ENCODE measurements around the gene KRT39. TPM values are rescaled to one million over a fixed set of nuclear protein-coding genes. Genes with fewer than 3 reads are reported as not detected.
A peak's percentile ranks its signal among the peaks of the same experiment; 100 is the strongest.

The KRT39 gene
- total and polyA plus RNA-seq, 2 of the 13 experiments (the other 11 are each of a cell fraction or from before 2014, with no cell fraction given) = 0.07 to 1.2 TPM

GRCh38 chr17:40956401-40957254 lies 10.1 kb downstream of the KRT39 start (continued):
- TF ChIP-seq ZBTB40 (IDR thresholded peaks at IDR 0.05) = no peak
- TF ChIP-seq ZBTB40 (CRISPR knock-in tag; IDR thresholded peaks at IDR 0.05) = peak; percentile 53; the same call in 1 of the 2 replicates
- peak; percentile 99 for TF ChIP-seq IKZF5 (CRISPR knock-in tag; IDR thresholded peaks at IDR 0.05)
- TF ChIP-seq, protein P1, sequence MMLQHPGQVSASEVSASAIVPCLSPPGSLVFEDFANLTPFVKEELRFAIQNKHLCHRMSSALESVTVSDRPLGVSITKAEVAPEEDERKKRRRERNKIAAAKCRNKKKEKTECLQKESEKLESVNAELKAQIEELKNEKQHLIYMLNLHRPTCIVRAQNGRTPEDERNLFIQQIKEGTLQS (CRISPR knock-in tag; IDR thresholded peaks at IDR 0.05) = peak; percentile 91
- TF ChIP-seq, protein P2, sequence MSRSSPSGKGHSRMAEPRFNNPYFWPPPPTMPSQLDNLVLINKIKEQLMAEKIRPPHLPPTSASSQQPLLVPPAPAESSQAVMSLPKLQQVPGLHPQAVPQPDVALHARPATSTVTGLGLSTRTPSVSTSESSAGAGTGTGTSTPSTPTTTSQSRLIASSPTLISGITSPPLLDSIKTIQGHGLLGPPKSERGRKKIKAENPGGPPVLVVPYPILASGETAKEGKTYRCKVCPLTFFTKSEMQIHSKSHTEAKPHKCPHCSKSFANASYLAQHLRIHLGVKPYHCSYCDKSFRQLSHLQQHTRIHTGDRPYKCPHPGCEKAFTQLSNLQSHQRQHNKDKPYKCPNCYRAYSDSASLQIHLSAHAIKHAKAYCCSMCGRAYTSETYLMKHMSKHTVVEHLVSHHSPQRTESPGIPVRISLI (CRISPR knock-in tag; IDR thresholded peaks at IDR 0.05; ENCODE audit: borderline replicate concordance) = peak; percentile 95
- TF ChIP-seq ZNF792 (CRISPR knock-in tag; IDR thresholded peaks at IDR 0.05) = peak; percentile 100
- peak; percentile 83 for TF ChIP-seq HNF4G (IDR thresholded peaks at IDR 0.05; ENCODE audit: borderline replicate concordance, low read depth, low read length)
- peak; percentile 71; the same call in 1 of the 2 replicates for TF ChIP-seq HNF4G (CRISPR knock-in tag; IDR thresholded peaks at IDR 0.05; ENCODE audit: borderline replicate concordance, low read depth)
- TF ChIP-seq KDM3A (CRISPR knock-in tag; IDR thresholded peaks at IDR 0.05; ENCODE audit: low read depth) = peak; percentile 97
- TF ChIP-seq HHEX (CRISPR knock-in tag; IDR thresholded peaks at IDR 0.05) = peak; percentile 94
- TF ChIP-seq ZNF101 (CRISPR knock-in tag; IDR thresholded peaks at IDR 0.05; ENCODE audit: borderline replicate concordance, low read depth) = 0 out of 2 replicates have a peak, but pooled peaks have one; percentile 54
- peak; percentile 44; the same call in 1 of the 2 replicates for TF ChIP-seq ZNF557 (CRISPR knock-in tag; IDR thresholded peaks at IDR 0.05)
- TF ChIP-seq, protein P3, sequence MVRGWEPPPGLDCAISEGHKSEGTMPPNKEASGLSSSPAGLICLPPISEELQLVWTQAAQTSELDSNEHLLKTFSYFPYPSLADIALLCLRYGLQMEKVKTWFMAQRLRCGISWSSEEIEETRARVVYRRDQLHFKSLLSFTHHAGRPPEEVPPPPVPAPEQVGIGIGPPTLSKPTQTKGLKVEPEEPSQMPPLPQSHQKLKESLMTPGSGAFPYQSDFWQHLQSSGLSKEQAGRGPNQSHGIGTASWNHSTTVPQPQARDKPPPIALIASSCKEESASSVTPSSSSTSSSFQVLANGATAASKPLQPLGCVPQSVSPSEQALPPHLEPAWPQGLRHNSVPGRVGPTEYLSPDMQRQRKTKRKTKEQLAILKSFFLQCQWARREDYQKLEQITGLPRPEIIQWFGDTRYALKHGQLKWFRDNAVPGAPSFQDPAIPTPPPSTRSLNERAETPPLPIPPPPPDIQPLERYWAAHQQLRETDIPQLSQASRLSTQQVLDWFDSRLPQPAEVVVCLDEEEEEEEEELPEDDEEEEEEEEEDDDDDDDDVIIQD (CRISPR knock-in tag; IDR thresholded peaks at IDR 0.05; ENCODE audit: low read depth) = peak; percentile 97
- no peak for TF ChIP-seq TMF1 (CRISPR knock-in tag; IDR thresholded peaks at IDR 0.05; ENCODE audit: low read depth)
- TF ChIP-seq, protein P4, sequence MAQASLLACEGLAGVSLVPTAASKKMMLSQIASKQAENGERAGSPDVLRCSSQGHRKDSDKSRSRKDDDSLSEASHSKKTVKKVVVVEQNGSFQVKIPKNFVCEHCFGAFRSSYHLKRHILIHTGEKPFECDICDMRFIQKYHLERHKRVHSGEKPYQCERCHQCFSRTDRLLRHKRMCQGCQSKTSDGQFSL (CRISPR knock-in tag; IDR thresholded peaks at IDR 0.05) = no peak

Data from HepG2 (cell line).